NCI-H146 treated with DMSO at 0.1 percent for 48 hours (cell line): ENCODE results near the gene CCDC154.

Experiments used
- DNase-seq: peaks from one replicate; lab custom pipeline; 2025; ENCODE audit not compliant: unreplicated experiment; lab: John Stamatoyannopoulos, UW

CCDC154 gene

DNA sequence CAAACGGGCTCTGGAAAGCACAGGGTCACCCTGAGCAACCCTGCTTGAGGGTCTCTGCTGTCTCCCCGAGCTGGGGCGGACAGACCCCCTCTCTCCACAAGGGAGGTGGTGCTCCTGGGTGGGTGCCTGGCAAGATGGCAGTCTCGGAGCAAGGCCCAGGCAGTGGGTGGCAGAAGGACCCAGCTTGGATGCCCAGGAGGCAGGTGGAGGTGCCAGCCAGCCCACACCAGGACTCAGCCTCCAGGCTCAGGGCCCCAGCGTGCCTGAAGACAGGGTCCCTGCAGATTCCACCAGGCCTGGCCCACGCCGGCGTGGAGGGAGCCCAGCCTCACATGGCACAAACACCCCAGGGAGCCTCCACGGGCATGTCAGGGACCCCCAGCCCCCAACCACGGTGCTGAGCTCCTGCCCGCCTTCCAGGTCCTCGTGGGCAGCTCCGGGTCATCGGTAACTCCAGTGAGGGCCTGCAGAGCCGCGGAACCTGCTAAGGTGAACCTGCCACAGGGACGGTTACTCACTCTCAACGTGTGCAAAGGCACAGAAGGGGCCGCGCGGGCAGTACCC lies 50.7 kb downstream of the CCDC154 start:
- no peak for DNase-seq

DNA sequence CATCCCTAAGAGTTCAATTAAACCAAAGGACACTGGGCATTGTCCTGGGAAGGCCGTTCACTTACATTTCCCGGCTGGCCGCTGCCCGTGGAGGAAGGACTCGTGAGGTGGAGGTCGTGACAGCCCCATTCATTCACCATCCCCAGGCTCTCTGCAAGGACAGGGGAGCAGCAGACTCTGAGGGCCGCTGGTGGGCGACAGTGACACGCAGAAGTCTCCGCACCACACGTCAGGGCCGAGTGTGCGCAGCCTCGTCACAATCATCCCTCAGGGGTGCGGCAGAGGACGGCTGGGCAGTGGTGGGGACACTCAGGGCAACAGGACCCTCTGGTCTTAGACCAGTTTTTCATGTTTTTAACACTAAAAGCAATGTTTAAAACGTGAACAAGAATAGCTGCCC lies 51.5 kb downstream of the CCDC154 start:
- no peak for DNase-seq

DNA sequence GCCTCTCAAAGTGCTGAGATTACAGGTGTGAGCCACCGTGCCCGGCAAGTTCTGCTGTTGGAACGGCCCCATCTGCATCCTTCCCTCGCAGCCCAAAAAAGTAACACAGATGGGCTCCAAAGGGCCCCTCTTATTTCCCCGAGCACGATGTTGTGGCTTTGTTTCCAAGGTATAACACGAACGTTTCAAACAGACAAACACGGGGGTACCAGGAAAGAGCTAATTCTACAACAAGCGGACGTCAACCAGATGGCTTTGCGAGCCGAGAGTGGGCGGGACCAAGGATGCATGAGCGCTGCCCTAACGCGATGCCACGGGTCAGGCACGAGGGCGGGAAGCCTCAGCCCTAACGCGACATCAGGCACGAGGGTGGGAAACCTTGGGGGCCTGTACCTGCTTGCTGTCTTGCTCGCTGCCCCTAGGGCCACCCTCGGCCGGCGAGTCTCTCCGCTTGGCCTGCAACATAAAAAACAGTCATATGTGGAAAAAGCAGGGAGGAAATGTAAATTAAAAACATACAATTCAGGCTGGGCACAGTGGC lies 54.0 kb downstream of the CCDC154 start:
- no peak for DNase-seq

DNA sequence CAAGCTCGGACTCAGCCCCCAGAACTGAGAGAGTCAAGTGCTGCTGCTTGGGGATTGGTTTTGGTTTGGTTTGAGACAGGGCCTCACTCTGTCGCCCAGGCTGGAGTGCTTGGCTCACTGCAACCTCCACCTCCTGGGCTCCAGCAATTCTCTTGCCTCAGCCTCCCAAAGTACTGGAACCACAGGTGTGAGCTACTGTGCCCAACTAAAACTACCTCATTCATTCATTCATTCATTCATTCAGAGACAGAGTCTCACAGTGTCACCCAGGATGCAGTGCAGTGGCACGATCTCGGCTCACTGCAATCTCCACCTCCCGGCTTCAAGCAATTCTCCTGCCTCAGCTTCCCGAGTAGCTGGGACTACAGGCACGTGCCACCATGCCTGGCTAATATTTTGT lies 54.6 kb downstream of the CCDC154 start:
- DNase-seq: no peak

DNA sequence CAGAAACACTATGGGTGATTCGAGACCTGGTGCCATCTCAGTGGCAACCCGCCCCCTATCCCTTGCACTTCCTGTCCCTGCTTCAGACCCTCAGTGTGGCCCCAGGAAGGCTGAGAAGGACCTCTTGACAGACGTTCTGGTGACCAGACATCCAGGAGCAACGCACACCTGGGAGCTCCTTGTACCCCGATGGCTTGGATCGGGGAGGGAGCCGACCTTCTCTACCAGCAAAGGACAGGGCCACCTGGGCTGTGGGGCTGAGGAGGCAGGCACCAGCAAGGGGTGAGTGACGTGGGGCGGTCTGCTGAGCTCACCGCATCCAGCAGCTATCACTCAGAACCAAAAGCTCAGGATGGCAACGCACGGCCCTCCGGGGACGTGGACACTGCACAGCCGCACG lies 57.0 kb downstream of the CCDC154 start:
- no peak for DNase-seq

- DNase-seq: no peak
These were observed 59.1 kb downstream of the CCDC154 start for GRCh38 chr16:1385232-1385631.
